Measurements from ENCODE around the gene ASB16. TPM values are rescaled to one million over a fixed set of nuclear protein-coding genes. Genes with fewer than 3 reads are reported as not detected.
A peak's percentile ranks its signal among the peaks of the same experiment; 100 is the strongest.

The ASB16 gene
- total RNA-seq, 1 donor from 2014 or later: not detected

DNA sequence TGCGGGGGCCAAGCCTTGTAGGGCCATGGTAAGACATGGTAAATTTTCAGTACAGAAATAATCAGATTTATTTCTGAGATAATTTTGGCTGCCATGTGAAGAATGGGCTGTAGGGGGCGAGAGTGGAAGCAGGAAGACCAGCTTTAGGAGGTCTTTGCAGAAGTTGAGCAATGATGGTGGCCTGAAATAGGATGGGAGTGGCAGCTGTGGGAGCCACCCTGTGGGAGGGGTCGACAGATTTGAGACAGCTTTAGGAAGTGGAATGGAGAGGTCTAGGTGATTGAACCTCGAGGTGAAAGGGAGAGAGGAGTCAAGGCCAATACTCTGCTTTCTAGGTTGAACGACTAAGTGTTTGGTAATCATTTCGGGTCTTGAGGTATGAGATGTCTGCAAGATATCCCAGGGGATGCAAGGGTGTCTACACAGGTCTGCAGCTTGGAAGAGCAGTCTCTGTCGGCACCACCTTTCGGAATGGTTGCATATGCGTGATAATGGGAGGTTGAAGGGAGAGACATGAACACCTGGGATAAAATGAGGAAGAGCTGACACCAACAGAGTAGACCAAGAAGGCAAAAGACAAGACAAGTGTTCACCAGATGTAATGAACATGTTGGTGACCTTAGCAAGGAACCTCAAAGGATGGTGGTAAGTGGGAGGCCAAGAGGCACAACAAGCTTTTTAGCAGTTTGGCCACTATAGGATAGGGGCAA, 33.4 kb downstream of the ASB16 start:
- H3K4me3 ChIP-seq: no peak overlapping the region
- H3K4me1 ChIP-seq: peaks cover 11% of the 10 kb centered on the region
- H3K9me3 ChIP-seq: no peaks in the 10 kb centered on the region
- intact Hi-C loops (cut with DNase I): no loop called here
- no peak for ATAC-seq
- TF ChIP-seq, protein P1, sequence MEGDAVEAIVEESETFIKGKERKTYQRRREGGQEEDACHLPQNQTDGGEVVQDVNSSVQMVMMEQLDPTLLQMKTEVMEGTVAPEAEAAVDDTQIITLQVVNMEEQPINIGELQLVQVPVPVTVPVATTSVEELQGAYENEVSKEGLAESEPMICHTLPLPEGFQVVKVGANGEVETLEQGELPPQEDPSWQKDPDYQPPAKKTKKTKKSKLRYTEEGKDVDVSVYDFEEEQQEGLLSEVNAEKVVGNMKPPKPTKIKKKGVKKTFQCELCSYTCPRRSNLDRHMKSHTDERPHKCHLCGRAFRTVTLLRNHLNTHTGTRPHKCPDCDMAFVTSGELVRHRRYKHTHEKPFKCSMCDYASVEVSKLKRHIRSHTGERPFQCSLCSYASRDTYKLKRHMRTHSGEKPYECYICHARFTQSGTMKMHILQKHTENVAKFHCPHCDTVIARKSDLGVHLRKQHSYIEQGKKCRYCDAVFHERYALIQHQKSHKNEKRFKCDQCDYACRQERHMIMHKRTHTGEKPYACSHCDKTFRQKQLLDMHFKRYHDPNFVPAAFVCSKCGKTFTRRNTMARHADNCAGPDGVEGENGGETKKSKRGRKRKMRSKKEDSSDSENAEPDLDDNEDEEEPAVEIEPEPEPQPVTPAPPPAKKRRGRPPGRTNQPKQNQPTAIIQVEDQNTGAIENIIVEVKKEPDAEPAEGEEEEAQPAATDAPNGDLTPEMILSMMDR (IDR thresholded peaks at IDR 0.05): peak; percentile 68
- no peak for DNase-seq
- H3K27ac ChIP-seq: no peak overlapping the region
- peaks cover 26% of the 10 kb centered on the region for H3K36me3 ChIP-seq
- H3K27me3 ChIP-seq: no peaks in the 10 kb centered on the region

DNA sequence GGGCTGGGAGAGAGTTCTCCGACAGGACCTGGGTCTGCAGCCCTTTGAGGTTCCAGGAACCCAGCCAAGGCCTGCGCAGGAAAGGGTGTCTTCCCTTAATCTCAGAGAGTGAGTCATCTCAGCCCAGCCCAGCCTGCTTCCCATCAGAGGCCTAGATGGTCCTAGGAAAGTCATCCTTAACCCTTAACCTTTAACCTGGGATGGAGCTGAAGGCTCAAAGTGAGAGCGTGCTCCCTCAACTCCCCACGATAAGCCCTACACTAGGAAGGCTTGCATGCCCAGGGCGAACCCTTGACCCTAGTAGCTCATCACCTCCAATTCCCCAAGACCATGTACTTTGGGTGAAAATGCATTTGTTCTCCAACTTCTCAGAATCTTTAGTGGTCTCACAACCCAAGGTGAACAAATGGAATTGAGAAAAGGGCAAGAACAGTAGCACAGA, 34.0 kb downstream of the ASB16 start:
- Histone ChIP-seq H3K36me3 (peaks cover 32% of the 10 kb centered on the region), H3K27ac (no peak overlapping the region), H3K27me3 (no peaks in the 10 kb centered on the region), H3K9me3 (no peaks in the 10 kb centered on the region), H3K4me3 (no peak overlapping the region), H3K4me1 (peaks cover 11% of the 10 kb centered on the region)
- no peak for DNase-seq
- intact Hi-C loops (cut with DNase I): no loop called here
- TF ChIP-seq, protein P1 (IDR thresholded peaks at IDR 0.05): no peak
- no peak for ATAC-seq

DNA sequence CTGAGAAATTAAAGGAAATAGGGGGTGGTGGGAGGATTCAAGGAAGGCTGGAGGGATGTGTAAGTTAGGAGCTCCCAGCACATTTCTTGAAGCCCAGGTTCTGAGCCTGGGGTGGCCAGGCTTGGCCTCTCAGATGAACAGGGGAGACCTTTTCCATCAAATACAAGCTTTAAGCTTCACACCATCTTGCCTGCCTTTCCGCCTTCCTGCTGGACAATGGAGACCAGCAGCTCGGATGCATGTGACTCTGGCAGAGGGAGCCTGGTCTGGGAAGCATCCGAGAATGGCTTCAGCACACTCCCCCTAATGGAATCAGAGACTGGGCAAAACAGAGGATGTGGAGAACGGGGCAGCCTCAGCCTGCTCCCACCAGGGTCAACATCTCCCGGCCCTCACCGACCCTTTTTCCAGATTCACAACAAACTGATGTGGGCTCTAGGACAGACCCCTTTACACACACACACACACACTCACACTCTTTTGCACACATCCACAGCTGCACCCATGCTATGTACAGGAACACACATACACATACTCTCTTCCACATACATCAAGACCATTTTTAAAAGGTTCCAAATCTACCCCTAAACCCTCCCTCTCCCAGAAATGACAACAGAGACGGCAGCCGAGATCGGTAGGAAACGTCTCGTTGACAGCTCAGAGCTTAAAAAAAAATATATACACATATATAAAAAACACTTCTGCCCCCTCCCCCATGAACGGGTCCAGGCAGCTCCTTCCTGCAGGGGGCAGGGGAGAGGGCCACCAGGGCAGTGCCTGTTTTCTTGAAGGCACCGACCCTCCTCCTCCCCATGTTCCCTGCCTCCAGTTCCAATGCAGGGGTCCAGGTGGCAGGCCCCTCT, 35.7 kb downstream of the ASB16 start:
- H3K4me3 ChIP-seq: no peak overlapping the region
- TF ChIP-seq, protein P1 (IDR thresholded peaks at IDR 0.05): peak; percentile 12
- H3K27me3 ChIP-seq: no peaks in the 10 kb centered on the region
- intact Hi-C loops (cut with DNase I): no loop called here
- no peak overlapping the region for H3K27ac ChIP-seq
- ATAC-seq: no peak
- no peaks in the 10 kb centered on the region for H3K9me3 ChIP-seq
- peaks cover 42% of the 10 kb centered on the region for H3K36me3 ChIP-seq
- peaks cover 20% of the 10 kb centered on the region for H3K4me1 ChIP-seq
- DNase-seq: no peak

DNA sequence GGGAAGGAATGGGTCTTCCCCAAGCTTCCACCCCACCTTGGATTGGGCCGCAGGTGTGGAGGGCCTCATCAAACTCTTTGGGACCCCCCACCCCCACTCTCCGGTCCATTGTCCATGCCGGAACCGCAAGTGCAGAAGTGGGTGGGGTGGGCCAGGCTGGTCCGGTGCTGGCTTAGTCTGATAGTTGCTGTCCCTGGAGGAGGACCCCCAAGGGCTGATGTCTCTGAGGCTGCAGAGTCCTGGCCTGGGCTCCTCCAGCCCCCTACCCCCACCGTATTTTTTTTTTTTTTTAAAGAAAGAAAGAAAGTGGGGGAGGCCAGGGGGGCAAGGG, 36.3 kb downstream of the ASB16 start:
- no peak for DNase-seq
- Histone ChIP-seq H3K4me3 (no peak overlapping the region), H3K4me1 (peaks cover 20% of the 10 kb centered on the region), H3K9me3 (no peaks in the 10 kb centered on the region), H3K36me3 (peaks cover 47% of the 10 kb centered on the region), H3K27me3 (no peaks in the 10 kb centered on the region), H3K27ac (no peak overlapping the region)
- no peak for ATAC-seq
- intact Hi-C loops (cut with DNase I): no loop called here
- TF ChIP-seq, protein P1 (IDR thresholded peaks at IDR 0.05): no peak

DNA sequence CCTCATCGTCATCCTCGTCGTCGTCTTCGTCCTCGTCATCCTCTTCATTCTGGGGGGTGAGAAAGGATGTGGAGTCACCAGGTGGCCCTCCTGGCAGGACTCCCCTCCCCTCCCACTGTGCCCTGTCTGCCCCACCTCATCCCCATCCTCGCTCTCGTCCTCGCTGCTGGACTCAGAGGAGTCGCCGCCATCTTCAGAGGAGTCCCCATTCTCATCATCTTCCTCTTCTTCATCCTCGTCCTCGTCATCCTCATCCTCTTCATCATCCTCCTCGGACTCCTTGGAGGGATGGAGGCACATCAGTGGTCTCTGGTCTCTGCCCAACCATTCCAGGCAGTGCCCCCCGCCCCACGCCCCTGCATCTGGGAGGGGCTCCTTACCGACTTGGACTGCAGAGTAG, 36.8 kb downstream of the ASB16 start:
- H3K9me3 ChIP-seq: no peaks in the 10 kb centered on the region
- H3K4me1 ChIP-seq: peaks cover 20% of the 10 kb centered on the region
- ATAC-seq (no peak), DNase-seq (no peak)
- TF ChIP-seq, protein P1 (IDR thresholded peaks at IDR 0.05): no peak
- intact Hi-C loops (cut with DNase I): no loop called here
- H3K27me3 ChIP-seq: no peaks in the 10 kb centered on the region
- H3K27ac ChIP-seq: no peak overlapping the region
- no peak overlapping the region for H3K4me3 ChIP-seq
- H3K36me3 ChIP-seq: peaks cover 47% of the 10 kb centered on the region
